ENCODE measurements around the gene RPS6KA2.

The RPS6KA2 gene

DNA sequence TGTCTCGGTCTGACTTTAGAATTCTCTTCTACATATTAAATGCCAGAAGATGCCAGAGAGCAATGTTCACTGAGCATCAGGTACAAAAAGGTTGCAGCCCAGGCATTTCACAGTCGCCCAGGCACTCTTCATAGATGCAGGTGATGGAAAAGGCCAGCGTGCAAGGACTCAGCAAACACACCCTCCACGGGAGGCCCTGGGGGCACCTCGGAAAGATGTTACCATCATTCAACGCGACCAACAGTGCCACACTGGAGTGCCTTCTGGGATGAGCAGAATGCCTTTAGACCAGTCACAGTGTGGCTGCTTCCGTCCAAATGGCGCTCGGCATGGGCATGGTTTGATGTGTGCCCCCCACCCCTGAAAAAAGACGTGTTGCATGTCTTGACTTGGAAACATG is 36.0 kb downstream of the RPS6KA2 start:
- ChIA-PET POLR2A (ENCODE audit: low non-redundant PET) (no interaction called here), CTCF (no interaction called here)
- TF ChIP-seq, protein P1, sequence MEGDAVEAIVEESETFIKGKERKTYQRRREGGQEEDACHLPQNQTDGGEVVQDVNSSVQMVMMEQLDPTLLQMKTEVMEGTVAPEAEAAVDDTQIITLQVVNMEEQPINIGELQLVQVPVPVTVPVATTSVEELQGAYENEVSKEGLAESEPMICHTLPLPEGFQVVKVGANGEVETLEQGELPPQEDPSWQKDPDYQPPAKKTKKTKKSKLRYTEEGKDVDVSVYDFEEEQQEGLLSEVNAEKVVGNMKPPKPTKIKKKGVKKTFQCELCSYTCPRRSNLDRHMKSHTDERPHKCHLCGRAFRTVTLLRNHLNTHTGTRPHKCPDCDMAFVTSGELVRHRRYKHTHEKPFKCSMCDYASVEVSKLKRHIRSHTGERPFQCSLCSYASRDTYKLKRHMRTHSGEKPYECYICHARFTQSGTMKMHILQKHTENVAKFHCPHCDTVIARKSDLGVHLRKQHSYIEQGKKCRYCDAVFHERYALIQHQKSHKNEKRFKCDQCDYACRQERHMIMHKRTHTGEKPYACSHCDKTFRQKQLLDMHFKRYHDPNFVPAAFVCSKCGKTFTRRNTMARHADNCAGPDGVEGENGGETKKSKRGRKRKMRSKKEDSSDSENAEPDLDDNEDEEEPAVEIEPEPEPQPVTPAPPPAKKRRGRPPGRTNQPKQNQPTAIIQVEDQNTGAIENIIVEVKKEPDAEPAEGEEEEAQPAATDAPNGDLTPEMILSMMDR (conservative IDR thresholded peaks at IDR 0.05; ENCODE audit: low read depth): no peak
- H3K27ac ChIP-seq: no peak overlapping the region; the same call in 1 of the 2 replicates
- DNase-seq (ENCODE audit: low spot score): no peak

- ChIA-PET POLR2A (ENCODE audit: low non-redundant PET) (no interaction called here), CTCF (no interaction called here)
- DNase-seq (ENCODE audit: low spot score): no peak
- peak overlapping the region; percentile 54; the same call in 1 of the 2 replicates for H3K27ac ChIP-seq
- TF ChIP-seq, protein P1 (conservative IDR thresholded peaks at IDR 0.05; ENCODE audit: low read depth): no peak
Measured at GRCh38 chr6:166589786-166590574, 37.1 kb downstream of the RPS6KA2 start.

DNA sequence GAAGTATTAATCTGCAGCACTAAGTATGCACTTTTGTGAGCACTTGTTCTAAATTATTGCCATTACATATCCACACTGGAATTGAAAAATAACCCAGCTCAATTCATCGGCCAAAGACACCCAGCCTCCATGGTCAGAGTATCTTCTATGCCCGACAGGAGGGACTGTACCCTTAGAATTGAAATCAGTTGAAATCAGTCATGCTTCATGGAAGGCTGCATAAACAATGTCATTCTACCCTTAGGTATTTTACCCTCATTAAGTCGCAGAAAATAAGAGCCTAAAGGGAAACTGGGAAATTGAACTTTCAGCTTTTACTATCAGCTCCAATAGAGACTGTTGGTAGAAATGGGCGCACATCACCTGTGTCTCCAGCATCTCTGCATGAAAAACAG is 37.7 kb downstream of the RPS6KA2 start:
- no peak overlapping the region for H3K27ac ChIP-seq
- TF ChIP-seq, protein P1 (conservative IDR thresholded peaks at IDR 0.05; ENCODE audit: low read depth): no peak
- DNase-seq (ENCODE audit: low spot score): no peak
- ChIA-PET CTCF (interaction anchor here (0.6 kb wide), 1 partner anchor 19 kb away, joined by 4 read pairs; no protein-coding TSS in a partner anchor), POLR2A (ENCODE audit: low non-redundant PET) (no interaction called here)

DNA sequence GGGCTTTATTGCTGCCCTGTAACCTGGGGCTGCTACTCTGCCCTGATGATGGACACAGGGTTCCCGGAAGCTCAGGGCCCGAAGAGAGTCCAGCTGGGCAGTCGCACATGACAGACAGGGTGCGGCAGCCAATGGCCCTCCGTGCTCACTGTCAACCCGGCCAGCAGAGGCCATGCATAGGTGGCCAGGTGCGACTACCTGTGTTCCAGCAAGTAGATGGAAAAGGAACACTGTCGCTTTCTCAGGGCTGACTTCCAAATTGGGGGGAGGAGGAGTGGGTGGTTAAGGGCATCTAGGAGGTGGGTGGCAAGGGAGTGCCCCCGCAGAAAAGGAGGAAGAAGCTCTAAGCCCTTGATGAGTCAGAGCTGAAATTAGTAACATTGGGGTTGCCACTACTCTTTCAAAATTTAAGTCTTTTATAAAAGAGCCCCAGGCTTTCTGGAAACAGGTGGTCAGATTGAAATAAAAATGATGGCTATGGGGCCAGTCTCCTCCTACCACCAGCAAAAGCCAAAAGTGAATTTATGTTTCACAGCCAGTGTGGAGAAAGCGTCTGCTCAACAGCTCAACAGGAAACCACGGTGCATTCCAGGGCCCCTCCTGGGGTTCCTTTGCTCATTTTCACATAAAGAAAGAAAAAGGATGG is 38.2 kb downstream of the RPS6KA2 start:
- TF ChIP-seq, protein P1 (conservative IDR thresholded peaks at IDR 0.05; ENCODE audit: low read depth): no peak
- CTCF ChIA-PET: interaction anchor here (0.6 kb wide), 1 partner anchor 19 kb away, joined by 4 read pairs; no protein-coding TSS in a partner anchor
- no peak for DNase-seq (ENCODE audit: low spot score)

DNA sequence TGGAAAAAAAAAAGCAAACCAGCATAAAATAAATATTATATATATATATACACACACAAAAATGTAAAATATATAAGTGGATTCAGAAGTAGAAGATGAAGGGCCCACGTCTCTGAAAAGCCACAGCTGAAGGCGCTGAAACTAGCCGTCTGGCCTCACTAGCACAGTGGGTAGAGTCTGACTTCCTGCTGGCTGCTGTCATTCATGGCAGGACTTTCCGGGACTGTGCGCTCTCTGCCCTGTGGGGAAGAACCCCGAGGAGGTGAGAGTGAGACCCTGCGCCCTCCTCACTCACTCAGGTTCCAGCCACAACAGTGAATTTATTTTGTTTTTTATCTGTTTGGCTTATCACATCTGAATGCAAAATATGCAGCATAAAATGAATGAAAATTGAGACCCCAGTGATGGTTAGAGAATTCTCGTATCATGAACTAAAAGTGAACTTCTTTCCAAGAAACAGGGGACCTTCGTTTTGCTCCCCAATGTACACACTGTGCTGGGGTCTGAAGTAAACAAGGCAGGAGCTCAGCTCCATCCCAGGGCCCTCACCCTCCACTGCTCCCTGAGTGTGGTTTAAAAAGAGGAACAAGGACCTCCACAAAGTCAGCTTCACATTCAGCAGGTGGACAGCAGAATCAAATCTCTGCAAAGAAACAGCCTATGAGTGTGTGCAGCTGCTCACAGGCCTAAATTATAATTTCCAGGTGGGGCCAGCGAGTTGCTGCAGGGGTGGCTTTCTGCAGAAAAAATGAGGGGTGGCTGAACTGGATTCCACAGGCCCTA is 39.2 kb downstream of the RPS6KA2 start:
- TF ChIP-seq, protein P1 (conservative IDR thresholded peaks at IDR 0.05; ENCODE audit: low read depth): no peak
- POLR2A ChIA-PET (ENCODE audit: low non-redundant PET): no interaction called here
- CTCF ChIA-PET: interaction anchor here (0.6 kb wide), 1 partner anchor 63 kb away, joined by 5 read pairs; no protein-coding TSS in a partner anchor
- H3K27ac ChIP-seq: peak overlapping the region; percentile 63
- no peak for DNase-seq (ENCODE audit: low spot score)

More for the DNA sequence above, 38.2 kb downstream of the RPS6KA2 start:
- POLR2A ChIA-PET (ENCODE audit: low non-redundant PET): no interaction called here
- H3K27ac ChIP-seq: peak overlapping the region; percentile 63

Data from RWPE1 (cell line).